Activated CD4-positive, alpha-beta T cell treated with anti-CD3 and anti-CD28 coated beads, Interleukin-2, amount 10 ng/mL, durations not matched to agents 24 days and 14 days (primary cell): ENCODE measurements around the gene CHST3. TPM values are rescaled to one million over a fixed set of nuclear protein-coding genes. Genes with fewer than 3 reads are reported as not detected.
"Not testable (repeated sequence)": the region's sequence is repeated elsewhere in the genome, so short reads cannot be mapped to it uniquely, and the experiment has no call there.

Experiments
- DNase-seq: peaks from one replicate; pipeline ENCODE4 v3.0.0; 2022
- H3K27ac Mint-ChIP-seq: one replicate; pipeline ENCODE4 v1.8.0; 2022; ENCODE audit warnings: mild to moderate bottlenecking, mixed read lengths
- H3K27me3 Mint-ChIP-seq: one replicate; pipeline ENCODE4 v1.8.0; 2022; ENCODE audit warnings: mixed read lengths
- H3K36me3 Mint-ChIP-seq: one replicate; pipeline ENCODE4 v1.8.0; 2022; ENCODE audit warnings: low read depth, mild to moderate bottlenecking, mixed read lengths
- H3K4me1 Mint-ChIP-seq: one replicate; pipeline ENCODE4 v1.8.0; 2021; ENCODE audit warnings: mixed read lengths
- H3K4me3 Mint-ChIP-seq: one replicate; pipeline ENCODE4 v1.8.0; 2022; ENCODE audit warnings: mild to moderate bottlenecking, moderate library complexity, mixed read lengths
- H3K9me3 Mint-ChIP-seq: one replicate; pipeline ENCODE4 v1.8.0; 2021; ENCODE audit warnings: mixed read lengths
- intact Hi-C: fragments of 100-400 bp; cut with micrococcal nuclease; formaldehyde crosslinking; loops from one replicate; pipeline ENCODE4 v1.15.1; 2023
- total RNA-seq: library from RNA; stranded (reverse); gene quantifications from 2 replicates; pipeline ENCODE4 v1.2.3, GENCODE V29; 2022

Gene CHST3
- total RNA-seq, 1 donor from 2014 or later = 0.63 TPM

DNA sequence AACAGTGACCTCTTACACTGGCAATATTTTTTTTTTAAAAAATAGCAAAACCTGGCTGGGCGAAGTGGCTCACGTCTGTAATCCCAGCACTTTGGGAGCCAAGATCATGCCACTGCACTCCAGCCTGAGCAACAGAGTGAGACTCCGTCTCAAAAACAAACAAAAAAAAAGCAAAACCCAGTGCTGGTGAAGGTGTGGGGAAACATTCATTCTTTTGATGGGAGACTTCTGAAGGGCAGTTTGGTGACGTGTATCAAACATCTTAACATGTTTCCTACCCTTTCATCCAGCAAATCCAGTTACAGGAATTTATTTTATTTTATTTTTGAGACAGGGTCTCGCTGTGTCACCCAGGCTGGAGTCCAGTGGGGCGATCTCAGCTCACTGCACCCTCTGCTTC lies 58.0 kb downstream of the CHST3 start:
- DNase-seq = no peak
- Mint-ChIP-seq H3K4me3 (no peak overlapping the region), H3K27me3 (peaks cover 5% of the 10 kb centered on the region), H3K9me3 (no peaks in the 10 kb centered on the region), H3K4me1 (peaks cover 5% of the 10 kb centered on the region), H3K27ac (no peak overlapping the region), H3K36me3 (no peaks in the 10 kb centered on the region)
- intact Hi-C loops = no loop called here

DNA sequence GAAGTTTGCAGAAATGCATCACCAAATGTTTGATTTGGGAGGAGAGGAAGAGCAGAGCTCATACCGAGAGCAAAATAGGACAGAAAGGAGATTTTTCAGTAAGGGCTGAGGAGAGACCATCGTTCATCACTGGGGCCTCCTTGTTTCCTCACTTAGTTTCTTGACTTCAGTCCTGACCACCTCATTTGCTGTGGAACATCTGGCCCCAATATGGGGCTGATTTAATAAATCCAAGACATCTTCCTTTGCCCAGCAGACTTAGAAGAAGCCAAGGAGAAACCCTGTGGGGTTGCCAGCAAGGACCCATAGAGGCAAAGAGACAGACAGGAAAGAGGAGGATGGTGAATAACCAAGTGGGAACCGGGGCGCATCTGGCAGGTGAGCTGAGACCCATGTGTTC lies 60.4 kb downstream of the CHST3 start:
- Mint-ChIP-seq H3K9me3 (no peaks in the 10 kb centered on the region), H3K4me1 (peaks cover 5% of the 10 kb centered on the region), H3K27me3 (peaks cover 3% of the 10 kb centered on the region), H3K27ac (no peak overlapping the region), H3K36me3 (no peaks in the 10 kb centered on the region), H3K4me3 (no peak overlapping the region)
- no peak for DNase-seq
- intact Hi-C loops = no loop called here

DNA sequence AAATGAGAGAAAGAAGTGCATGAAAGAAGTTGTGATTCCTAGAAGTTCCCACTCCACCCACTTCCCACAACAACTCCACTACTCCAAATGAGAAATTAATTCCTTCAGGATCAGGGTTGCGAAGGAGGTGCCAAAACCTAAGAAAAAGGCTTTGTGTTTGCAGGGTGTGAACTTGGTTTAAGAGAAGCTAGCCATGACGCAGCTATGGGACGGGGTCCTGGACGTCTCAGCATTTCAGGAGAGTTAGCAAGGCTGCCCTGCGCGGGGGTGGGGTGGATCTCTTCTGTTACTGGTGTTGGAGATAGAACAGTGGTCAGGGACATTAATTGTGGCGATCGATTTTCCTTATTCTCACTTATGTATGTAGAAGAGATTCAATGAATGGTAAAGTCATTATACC lies 61.2 kb downstream of the CHST3 start:
- H3K27ac Mint-ChIP-seq = no peak overlapping the region
- no peaks in the 10 kb centered on the region for H3K9me3 Mint-ChIP-seq
- peaks cover 4% of the 10 kb centered on the region for H3K27me3 Mint-ChIP-seq
- intact Hi-C loops = no loop called here
- H3K4me1 Mint-ChIP-seq = peaks cover 5% of the 10 kb centered on the region
- no peak for DNase-seq
- no peaks in the 10 kb centered on the region for H3K36me3 Mint-ChIP-seq
- no peak overlapping the region for H3K4me3 Mint-ChIP-seq

DNA sequence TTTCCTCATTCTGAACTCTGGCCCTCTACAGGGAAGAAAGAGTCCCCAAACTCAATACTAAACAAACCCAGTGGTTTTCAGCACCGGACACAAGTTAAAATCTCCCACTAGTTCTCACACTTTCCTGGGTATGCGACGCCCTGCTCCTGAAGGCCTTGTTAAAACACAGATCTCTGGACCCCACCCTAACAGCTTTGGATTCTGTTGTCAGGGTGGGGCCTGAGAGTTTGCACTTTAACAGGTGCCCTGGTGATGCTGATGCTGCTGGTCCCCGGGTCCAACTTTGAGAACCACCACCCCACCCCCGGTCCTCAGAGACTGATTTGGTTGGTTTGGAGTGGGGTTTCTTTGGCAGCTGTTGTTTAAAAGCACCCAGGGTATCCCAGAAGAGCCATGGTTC lies 61.6 kb downstream of the CHST3 start:
- Mint-ChIP-seq H3K36me3 (no peaks in the 10 kb centered on the region), H3K4me1 (peaks cover 6% of the 10 kb centered on the region), H3K27me3 (peaks cover 6% of the 10 kb centered on the region), H3K27ac (no peak overlapping the region), H3K4me3 (no peak overlapping the region), H3K9me3 (no peaks in the 10 kb centered on the region)
- no peak for DNase-seq
- intact Hi-C loops = no loop called here

DNA sequence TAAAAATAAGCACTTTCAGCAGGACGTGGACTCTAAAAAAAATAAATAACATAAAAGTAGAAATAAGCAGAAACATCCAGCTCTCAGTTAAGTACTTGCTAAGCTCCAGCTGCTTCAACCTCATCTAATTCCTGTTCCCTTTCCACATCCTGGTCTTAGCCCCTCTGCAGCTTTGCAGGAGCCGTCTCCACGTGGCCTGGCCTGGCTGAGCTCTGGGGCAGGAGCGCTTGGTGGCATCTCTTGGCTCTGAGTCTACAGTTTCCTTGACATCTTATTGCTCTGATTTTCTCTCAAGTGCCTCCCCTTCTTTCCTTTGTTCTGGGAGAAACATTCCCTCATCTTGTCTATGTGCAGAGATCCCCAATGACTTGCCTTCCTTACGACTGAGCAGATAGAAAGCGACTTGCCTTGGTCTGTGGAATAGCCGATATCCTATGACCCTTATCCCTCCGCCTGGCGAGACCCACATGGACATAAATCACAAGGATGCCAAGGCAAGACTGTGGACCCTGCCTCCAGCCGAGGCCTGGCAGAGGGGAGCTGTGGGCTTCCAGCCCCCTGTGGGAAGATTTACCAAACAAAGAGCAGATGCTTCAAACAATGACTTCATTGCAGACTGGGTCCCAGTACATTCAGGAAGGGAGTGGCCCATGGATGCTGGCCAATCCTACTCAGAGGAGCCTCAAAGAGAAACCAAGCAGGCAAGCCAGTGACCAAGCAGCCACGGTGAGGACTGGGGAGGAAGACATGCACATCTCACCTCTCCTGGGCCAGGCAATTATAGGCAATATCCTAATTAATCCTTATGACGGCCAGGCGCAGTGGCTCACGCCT lies 62.3 kb downstream of the CHST3 start:
- intact Hi-C loops = no loop called here
- H3K36me3 Mint-ChIP-seq = no peaks in the 10 kb centered on the region
- H3K9me3 Mint-ChIP-seq = no peaks in the 10 kb centered on the region

DNA sequence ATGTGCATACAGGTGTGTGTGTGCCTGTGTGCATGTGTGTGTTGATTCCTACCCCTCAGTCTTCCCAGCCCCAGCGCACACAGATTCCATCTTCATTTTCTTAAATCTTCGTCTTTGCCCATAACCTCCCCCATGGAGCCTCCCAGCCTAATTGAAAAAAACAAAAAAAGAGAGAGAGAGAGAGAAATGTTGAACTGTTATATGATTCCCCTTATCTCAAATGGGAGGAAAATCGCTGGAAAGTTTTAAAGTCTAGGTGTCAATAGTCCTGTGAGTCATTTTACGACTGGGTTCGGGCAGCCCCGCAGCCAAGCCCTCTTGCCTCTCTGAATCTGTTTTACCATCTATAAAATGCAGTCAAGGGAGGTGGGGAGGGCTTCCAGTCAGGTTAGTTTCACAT lies 63.3 kb downstream of the CHST3 start:
- Mint-ChIP-seq H3K4me1 (peaks cover 2% of the 10 kb centered on the region), H3K27ac (no peak overlapping the region), H3K27me3 (peaks cover 7% of the 10 kb centered on the region), H3K9me3 (no peaks in the 10 kb centered on the region), H3K4me3 (no peak overlapping the region), H3K36me3 (no peaks in the 10 kb centered on the region)
- intact Hi-C loops = no loop called here
- DNase-seq = no peak

More for the DNA sequence above, 62.3 kb downstream of the CHST3 start:
- Mint-ChIP-seq H3K4me3 (no peak overlapping the region), H3K27me3 (peaks cover 4% of the 10 kb centered on the region), H3K27ac (no peak overlapping the region), H3K4me1 (peaks cover 2% of the 10 kb centered on the region)
- no peak for DNase-seq

DNA sequence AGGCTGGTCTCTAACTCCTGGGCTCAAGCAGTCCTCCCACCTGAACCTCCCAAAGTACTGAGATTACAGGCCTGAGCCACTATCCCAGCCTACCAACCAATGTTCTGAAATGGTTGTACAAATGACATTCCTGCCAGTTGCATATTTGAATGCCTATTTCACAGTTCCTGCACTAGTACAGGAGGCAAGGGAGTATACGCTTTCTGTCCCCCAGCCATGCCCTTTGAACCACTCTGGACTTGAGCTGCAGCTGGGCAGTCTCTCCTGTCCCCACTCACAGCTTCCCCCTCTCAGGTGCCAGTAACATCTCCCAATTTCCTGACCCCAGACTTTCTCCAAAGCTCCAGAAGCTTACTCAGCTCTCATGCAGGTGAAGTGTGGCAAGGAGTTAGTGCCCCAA lies 65.2 kb downstream of the CHST3 start:
- intact Hi-C loops = no loop called here
- H3K27ac Mint-ChIP-seq = no peak overlapping the region
- H3K27me3 Mint-ChIP-seq = peaks cover 6% of the 10 kb centered on the region
- H3K4me3 Mint-ChIP-seq = no peak overlapping the region
- peaks cover 2% of the 10 kb centered on the region for H3K4me1 Mint-ChIP-seq
- H3K9me3 Mint-ChIP-seq = no peaks in the 10 kb centered on the region
- H3K36me3 Mint-ChIP-seq = no peaks in the 10 kb centered on the region
- no peak for DNase-seq

DNA sequence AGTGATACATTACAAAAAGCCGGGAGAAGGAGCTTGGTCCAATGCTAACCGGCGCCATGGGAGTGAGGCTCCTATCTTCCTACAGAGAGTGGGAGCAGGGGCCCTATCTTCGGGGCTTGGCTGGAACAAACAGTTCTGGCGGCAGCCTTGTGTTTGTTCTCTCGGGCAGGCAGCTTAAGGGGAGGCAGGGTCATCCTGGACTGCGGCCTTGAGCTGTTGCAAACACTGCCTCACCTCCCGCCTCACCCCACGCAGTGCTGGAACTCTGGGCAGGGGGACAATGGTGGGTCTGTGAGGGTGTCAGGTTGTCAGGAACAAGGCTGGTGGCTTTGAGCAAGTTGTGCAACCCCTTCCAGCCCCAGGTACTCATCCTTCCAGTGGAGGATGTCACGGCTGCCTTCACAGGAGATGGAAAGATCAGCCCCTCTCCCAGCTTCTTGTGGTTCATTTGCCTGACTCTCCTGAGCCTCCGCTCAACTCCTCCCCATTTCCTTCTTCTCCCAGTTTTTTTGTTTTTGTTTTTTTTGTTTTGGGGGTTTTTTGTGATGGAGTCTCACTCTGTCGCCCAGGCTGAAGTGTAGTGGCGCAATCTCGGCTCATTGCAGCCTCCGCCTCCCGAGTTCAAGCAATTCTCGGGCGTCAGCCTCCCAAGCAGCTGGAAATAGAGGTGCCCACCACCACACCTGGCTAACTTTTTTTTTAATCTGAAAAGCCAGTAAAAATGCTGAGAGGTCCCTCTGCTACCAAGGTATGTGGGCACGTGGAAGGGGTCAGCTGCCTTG lies 66.8 kb downstream of the CHST3 start:
- H3K4me3 Mint-ChIP-seq = no peak overlapping the region
- H3K36me3 Mint-ChIP-seq = no peaks in the 10 kb centered on the region
- intact Hi-C loops = no loop called here
- H3K9me3 Mint-ChIP-seq = no peaks in the 10 kb centered on the region
- no peak overlapping the region for H3K27ac Mint-ChIP-seq
- H3K27me3 Mint-ChIP-seq = peaks cover 6% of the 10 kb centered on the region
- no peak for DNase-seq
- H3K4me1 Mint-ChIP-seq = peaks cover 2% of the 10 kb centered on the region

DNA sequence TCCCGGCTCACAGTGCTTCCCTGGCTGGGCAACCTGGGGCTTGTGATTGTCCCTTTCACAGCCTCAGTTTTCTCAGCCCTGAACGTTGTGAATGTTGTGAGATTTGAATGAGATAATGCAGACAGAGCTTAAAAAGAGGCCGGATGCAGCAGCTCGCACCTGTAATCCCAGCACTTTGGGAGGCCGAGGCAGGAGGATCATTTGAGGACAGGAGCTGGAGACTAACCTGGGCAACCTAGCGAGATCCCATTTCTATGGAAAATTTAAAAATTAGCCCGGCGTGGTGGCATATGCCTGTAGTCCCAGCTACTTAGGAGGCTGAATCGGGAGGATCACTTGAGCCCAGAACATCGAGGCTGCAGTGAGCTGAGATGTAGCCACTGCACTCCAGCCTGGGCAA lies 67.5 kb downstream of the CHST3 start:
- no peak overlapping the region for H3K4me3 Mint-ChIP-seq
- H3K27me3 Mint-ChIP-seq = peaks cover 6% of the 10 kb centered on the region
- peaks cover 2% of the 10 kb centered on the region for H3K4me1 Mint-ChIP-seq

DNA sequence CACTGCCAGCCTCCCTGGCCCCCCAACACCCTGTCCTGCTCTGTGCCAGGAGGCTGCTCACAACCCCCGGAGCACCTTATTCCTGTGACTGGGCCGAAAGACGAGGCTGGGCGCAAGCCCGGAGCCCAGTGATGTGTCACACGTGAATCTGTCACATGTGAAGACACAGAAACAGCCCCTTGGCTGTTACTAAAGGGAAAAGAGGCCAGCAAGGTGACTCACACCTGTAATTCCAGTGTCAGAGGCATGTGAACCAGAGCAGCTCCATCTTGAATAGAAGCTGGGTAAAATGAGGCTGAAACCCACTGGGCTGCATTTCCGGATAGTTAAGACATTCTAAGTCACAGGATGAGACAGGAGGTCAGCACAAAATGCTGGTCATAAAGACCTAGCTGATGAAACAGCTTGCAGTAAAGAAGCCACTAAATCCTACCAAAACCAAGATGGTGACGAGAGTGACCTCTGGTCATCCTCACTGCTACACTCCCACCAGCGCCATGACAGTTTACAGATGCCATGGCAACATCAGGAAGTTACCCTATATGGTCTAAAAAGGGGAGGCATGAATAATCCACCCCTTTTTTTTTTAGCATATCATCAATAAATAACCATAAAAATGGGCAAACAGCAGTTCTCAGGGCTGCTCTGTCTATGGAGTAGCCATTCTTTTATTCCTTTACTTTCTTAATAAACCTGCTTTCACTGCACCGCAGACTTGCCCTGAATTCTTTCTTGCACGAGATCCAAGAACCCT lies 68.4 kb downstream of the CHST3 start:
- DNase-seq, H3K4me3 Mint-ChIP-seq, H3K4me1 Mint-ChIP-seq, H3K9me3 Mint-ChIP-seq, H3K36me3 Mint-ChIP-seq, H3K27me3 Mint-ChIP-seq, intact Hi-C loops, H3K27ac Mint-ChIP-seq: not testable (repeated sequence)

More for the DNA sequence above, 67.5 kb downstream of the CHST3 start:
- DNase-seq = no peak
- H3K9me3 Mint-ChIP-seq = no peaks in the 10 kb centered on the region
- intact Hi-C loops = no loop called here
- H3K36me3 Mint-ChIP-seq = no peaks in the 10 kb centered on the region
- H3K27ac Mint-ChIP-seq = no peak overlapping the region

DNA sequence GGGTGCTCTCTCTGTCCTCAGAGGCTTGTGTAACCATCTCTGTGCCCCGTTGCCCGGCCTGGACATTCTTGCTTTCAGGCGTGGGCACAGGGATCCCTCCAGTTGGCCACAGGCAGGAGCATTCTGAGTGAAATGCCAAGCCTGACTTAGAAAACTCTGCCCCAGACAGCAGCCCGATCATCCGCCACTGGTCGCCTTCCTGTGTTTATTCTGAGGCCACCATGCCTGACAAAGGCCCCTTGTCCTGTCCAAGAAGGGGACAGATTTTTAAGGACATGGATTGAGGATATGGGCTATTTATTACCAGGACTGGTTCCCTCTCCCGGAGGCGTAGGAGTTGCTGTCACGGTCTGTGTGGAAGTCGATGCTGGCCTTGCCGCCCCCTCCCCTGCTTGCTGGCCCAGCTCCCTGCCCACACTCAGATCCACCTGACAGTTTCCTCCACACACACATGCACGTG lies 69.9 kb downstream of the CHST3 start:
- Mint-ChIP-seq H3K36me3 (no peaks in the 10 kb centered on the region), H3K27ac (no peak overlapping the region), H3K4me3 (no peak overlapping the region), H3K4me1 (peaks cover 2% of the 10 kb centered on the region), H3K9me3 (no peaks in the 10 kb centered on the region), H3K27me3 (peaks cover 6% of the 10 kb centered on the region)
- DNase-seq = no peak
- intact Hi-C loops = loop anchor here (2.0 kb wide), 1 partner anchor 41 kb away; no protein-coding TSS in a partner anchor

DNA sequence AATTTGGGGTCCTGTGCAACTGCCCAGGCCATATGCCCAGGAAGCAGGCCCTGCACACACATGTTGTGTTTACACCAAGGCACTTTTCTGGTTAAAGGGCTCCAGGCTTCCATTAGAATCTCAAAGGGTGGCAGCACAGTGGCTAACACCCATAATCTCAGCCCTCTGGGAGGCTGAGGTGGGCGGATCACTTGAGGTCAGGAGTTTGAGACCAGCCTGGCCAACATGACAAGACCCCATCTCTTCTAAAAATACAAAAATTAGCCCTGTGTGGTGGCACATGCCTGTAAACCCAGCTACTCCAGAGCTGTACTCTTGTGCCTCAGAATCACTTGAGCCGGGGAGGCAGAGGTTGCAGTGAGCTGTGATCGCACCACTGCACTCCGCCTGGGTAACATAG lies 70.6 kb downstream of the CHST3 start:
- Mint-ChIP-seq H3K36me3 (no peaks in the 10 kb centered on the region), H3K27me3 (peaks cover 6% of the 10 kb centered on the region), H3K9me3 (no peaks in the 10 kb centered on the region), H3K4me1 (peaks cover 2% of the 10 kb centered on the region), H3K4me3 (no peak overlapping the region), H3K27ac (no peak overlapping the region)
- DNase-seq = no peak
- intact Hi-C loops = loop anchor here (2.0 kb wide), 1 partner anchor 40 kb away; no protein-coding TSS in a partner anchor

DNA sequence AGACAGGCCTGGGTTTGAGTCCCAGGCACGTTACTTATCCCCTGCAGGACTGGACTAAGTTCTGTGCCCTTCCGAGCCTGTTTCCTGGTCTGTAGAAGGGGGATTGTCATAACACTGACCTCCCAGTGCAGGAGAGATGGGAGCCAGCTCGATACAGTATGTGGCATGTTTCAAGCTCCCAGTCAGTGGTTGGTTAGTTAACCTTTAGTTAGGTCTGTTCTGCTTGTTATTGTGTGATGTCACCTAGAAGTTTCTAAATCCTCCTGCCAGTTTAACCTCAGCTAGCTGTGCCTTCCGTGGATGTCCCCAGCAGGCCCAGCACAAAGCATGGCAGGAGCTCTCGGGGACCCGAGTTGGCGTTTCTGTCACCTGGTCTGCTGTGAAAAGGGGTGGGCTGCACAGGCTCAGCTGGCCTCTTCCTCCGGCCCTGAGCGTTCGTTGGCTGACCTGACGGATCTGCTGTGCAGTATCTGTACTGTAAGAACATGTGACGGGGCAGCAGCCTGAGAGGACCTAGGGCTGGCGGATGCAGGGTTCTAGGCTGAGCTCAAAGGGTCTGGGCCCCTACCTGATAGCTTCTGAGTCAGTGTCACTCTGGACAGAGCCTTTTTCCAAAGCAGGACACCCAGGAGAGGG lies 71.2 kb downstream of the CHST3 start:
- Mint-ChIP-seq H3K9me3 (no peaks in the 10 kb centered on the region), H3K4me1 (peaks cover 2% of the 10 kb centered on the region), H3K27ac (no peak overlapping the region), H3K36me3 (no peaks in the 10 kb centered on the region), H3K27me3 (peaks cover 5% of the 10 kb centered on the region), H3K4me3 (no peak overlapping the region)
- intact Hi-C loops = loop anchor here (2.0 kb wide), 1 partner anchor 39 kb away; no protein-coding TSS in a partner anchor
- no peak for DNase-seq
